HepG2 (cell line): ENCODE results near the gene ANAPC2. TPM values are rescaled to one million over a fixed set of nuclear protein-coding genes. Genes with fewer than 3 reads are reported as not detected.

ENCODE experiments used
- AHDC1 ChIP-seq: sonication (generic); formaldehyde crosslinking; IDR thresholded peaks from 2 replicates; pipeline ENCODE4 v1.5.1; 2020; ENCODE audit warnings: mild to moderate bottlenecking, missing genetic modification reagents, borderline replicate concordance
- ARID4A ChIP-seq: sonication (generic); formaldehyde crosslinking; IDR thresholded peaks from 2 replicates; pipeline ENCODE4 v1.5.0; 2020; ENCODE audit warnings: mild to moderate bottlenecking, missing genetic modification reagents, borderline replicate concordance
- NFAT5 ChIP-seq: sonication (generic); formaldehyde crosslinking; IDR thresholded peaks from 2 replicates; pipeline ENCODE4 v1.4.0; 2020; ENCODE audit warnings: missing genetic modification reagents
- PPARG ChIP-seq: conservative IDR thresholded peaks from 2 replicates; pipeline ENCODE4 v1.6.1; 2016; ENCODE audit warnings: missing biosample characterization, missing genetic modification reagents
- SP5 ChIP-seq: IDR thresholded peaks from 2 replicates; pipeline ENCODE4 v1.6.1; 2016; ENCODE audit warnings: low read depth, borderline replicate concordance
- ZNF331 ChIP-seq: sonication (generic); formaldehyde crosslinking; IDR thresholded peaks from 2 replicates; pipeline ENCODE4 v1.4.0; 2020; ENCODE audit warnings: missing genetic modification reagents
- ZNF44 ChIP-seq: sonication (generic); formaldehyde crosslinking; IDR thresholded peaks from 2 replicates; pipeline ENCODE4 v1.5.1; 2020; ENCODE audit warnings: mild to moderate bottlenecking, missing genetic modification reagents
- ZNF75D ChIP-seq: sonication (generic); formaldehyde crosslinking; IDR thresholded peaks from 2 replicates; pipeline ENCODE4 v1.8.1; 2023; ENCODE audit warnings: missing genetic modification reagents, mild to moderate bottlenecking, borderline replicate concordance
- ZNF800 ChIP-seq: sonication (generic); formaldehyde crosslinking; IDR thresholded peaks from 2 replicates; pipeline ENCODE4 v1.4.0; 2020; ENCODE audit warnings: missing genetic modification reagents
- polyA plus RNA-seq, 8 experiments: library from polyadenylated mRNA; depleted of rRNA in 3 of 8; stranded (reverse) in 7 of 8; unstranded in 1 of 8; fragments of >200 nt; fragmentation: Illumina TruSeq in 4 of 8; extraction: Trizol in 4 of 8; gene quantifications; 2 replicates each; pipeline versions ENCODE4 v1.2.1 to v1.2.3, GENCODE V29; 2011 to 2016; ENCODE audit warnings: low read depth in 4 of 8, missing spikeins in 1 of 8, mixed read lengths in 1 of 8; ENCODE audit not compliant: insufficient read depth in 1 of 8
- total RNA-seq, 5 experiments: library from RNA; depleted of rRNA; stranded (reverse); fragments of >200 nt; fragmentation: Illumina TruSeq; extraction: Trizol; gene quantifications; 2 replicates each; pipeline ENCODE4 v1.2.3, GENCODE V29; 2016; ENCODE audit warnings: low read depth in 1 of 5

The ANAPC2 gene
- total and polyA plus RNA-seq, 2 of the 13 experiments (the other 11 are each of a cell fraction or from before 2014, with no cell fraction given) = 12.3 to 15.4 TPM

GRCh38 chr9:137205126-137206069 is 17.0 kb upstream of the ANAPC2 start, which contains the start of the genes NDOR1 and TMEM203 (continued):
- TF ChIP-seq NFAT5 (CRISPR knock-in tag) (no peak), AHDC1 (no peak), ZNF800 (peak; percentile 23; the same call in 1 of the 2 replicates), ARID4A (peak; percentile 99), ZNF44 (CRISPR knock-in tag) (peak; percentile 68; the same call in 1 of the 2 replicates), ZNF75D (CRISPR knock-in tag) (no peak), PPARG (CRISPR knock-in tag) (no peak), ZNF331 (peak; percentile 57; the same call in 1 of the 2 replicates), SP5 (CRISPR knock-in tag) (peak; percentile 58; the same call in 1 of the 2 replicates)
